Natural killer cell (primary cell): Measurements from ENCODE around the gene SPAG4. TPM values are rescaled to one million over a fixed set of nuclear protein-coding genes. Genes with fewer than 3 reads are reported as not detected.
A peak's percentile ranks its signal among the peaks of the same experiment; 100 is the strongest.

ENCODE experiments used
- ATAC-seq, 3 donors: fragments of 150-1000 bp in 2 of 3; fragments of 200-7000 bp in 1 of 3; cut with Tn5 transposase; 1 replicate in 1 of 3; 2 replicates in 2 of 3; pipeline ENCODE4 v1.10.0; 2021; ENCODE audit warnings: mild to moderate bottlenecking in 2 of 3, moderate library complexity in 2 of 3
- DNase-seq, 2 donors: peaks; one replicate each; pipeline versions ENCODE4 v3.0.0 to v3.0.0-alpha.2; 2013 to 2021; ENCODE audit warnings: mixed read lengths in 1 of 2
- H3K27ac ChIP-seq: one replicate; pipeline ENCODE4 v1.5.1; 2013; ENCODE audit warnings: mild to moderate bottlenecking, low read length
- H3K27me3 ChIP-seq: one replicate; pipeline ENCODE4 v1.6.1; 2013; ENCODE audit warnings: low read length; ENCODE audit not compliant: control insufficient read depth, insufficient read depth
- H3K36me3 ChIP-seq: one replicate; pipeline ENCODE4 v1.6.1; 2013; ENCODE audit warnings: low read length; ENCODE audit not compliant: control insufficient read depth, insufficient read depth
- H3K4me1 ChIP-seq: one replicate; pipeline ENCODE4 v1.6.1; 2013; ENCODE audit warnings: low read length; ENCODE audit not compliant: control insufficient read depth, insufficient read depth
- H3K4me3 ChIP-seq: one replicate; pipeline ENCODE4 v1.5.1; 2013; ENCODE audit warnings: low read length
- H3K9me3 ChIP-seq: one replicate; pipeline ENCODE4 v1.6.1; 2013; ENCODE audit warnings: low read length; ENCODE audit not compliant: control insufficient read depth, insufficient read depth
- H3K27ac Mint-ChIP-seq, 2 donors: one replicate each; pipeline ENCODE4 v1.8.0; 2022; ENCODE audit warnings: mild to moderate bottlenecking in 2 of 2, mixed read lengths in 2 of 2, moderate library complexity in 1 of 2
- H3K27me3 Mint-ChIP-seq, 2 donors: one replicate each; pipeline ENCODE4 v1.8.0; 2022; ENCODE audit warnings: low read depth in 2 of 2, mixed read lengths in 2 of 2
- H3K36me3 Mint-ChIP-seq: one replicate; pipeline ENCODE4 v1.8.0; 2022; ENCODE audit warnings: mixed read lengths
- H3K4me1 Mint-ChIP-seq, 2 donors: one replicate each; pipeline ENCODE4 v1.8.0; 2022; ENCODE audit warnings: mixed read lengths in 2 of 2
- H3K4me3 Mint-ChIP-seq: one replicate; pipeline ENCODE4 v1.8.0; 2022; ENCODE audit warnings: mild to moderate bottlenecking, moderate library complexity, mixed read lengths
- H3K9me3 Mint-ChIP-seq, 2 donors: one replicate each; pipeline ENCODE4 v1.8.0; 2022; ENCODE audit warnings: mixed read lengths in 2 of 2
- WGBS: methylation state at CpG from one replicate; pipeline ENCODE4 v1.1.7; 2013; ENCODE audit warnings: missing lambda C conversion rate; ENCODE audit not compliant: insufficient coverage; 5-methylcytosine and 5-hydroxymethylcytosine counted together
- intact Hi-C: fragments of 100-400 bp; cut with micrococcal nuclease; formaldehyde crosslinking; loops from one replicate; pipeline ENCODE4 v1.14.2; 2022
- total RNA-seq, 4 donors: library from RNA; stranded (reverse); fragments of 120-200 nt in 1 of 4; gene quantifications; one replicate each; pipeline versions ENCODE4 v1.2.3 to v1.2.4, GENCODE V29; 2013 to 2022
- TF ChIP-seq, protein P1 (sequence below): fragments of 200-600 bp; IDR thresholded peaks from one replicate; pipeline ENCODE4 v1.8.0; 2022; ENCODE audit warnings: antibody characterized with exemption

SPAG4 gene
- total RNA-seq, 3 donors from 2014 or later (not counting 1 experiment from before 2014, with no cell fraction given) = 11.2 to 16.2 (median 11.9) TPM

DNA sequence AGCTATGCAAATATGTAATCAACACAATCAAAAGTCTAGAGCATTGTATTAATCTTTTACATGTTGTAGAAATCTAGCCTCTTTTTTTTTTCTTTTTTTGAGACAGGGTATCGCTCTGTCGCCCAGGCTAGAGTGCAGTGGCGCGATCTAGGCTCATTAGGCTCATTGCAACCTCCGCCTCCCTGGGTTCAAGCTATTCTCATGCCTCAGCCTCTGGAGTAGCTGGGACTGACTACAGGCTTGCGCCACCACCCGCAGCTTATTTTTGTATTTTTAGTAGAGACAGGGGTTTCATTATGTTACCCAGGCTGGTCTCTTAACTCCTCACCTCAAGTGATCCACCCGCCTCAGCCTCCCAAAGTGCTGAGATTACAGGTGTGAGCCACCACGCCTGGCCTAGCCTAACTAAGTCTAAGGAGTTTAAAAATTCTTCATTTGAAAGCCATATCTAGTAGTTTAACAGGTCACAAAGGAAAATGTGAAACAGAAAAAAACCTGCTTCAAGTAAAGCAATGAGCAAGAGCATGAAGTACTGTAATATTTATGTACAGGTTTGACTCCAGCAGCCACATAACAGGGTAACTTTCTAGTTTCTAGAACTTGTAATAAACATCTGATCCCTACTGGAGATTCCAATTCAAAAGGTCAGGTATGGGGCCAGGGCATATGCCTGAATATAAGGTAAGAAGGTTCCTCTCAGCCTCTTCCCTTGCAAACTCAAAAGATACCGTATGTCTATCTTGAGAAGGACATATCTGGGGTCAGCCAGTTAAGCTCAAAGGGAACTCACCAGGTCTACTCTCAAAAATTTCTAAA lies 44.7 kb downstream of the SPAG4 start:
- Histone ChIP-seq H3K9me3 (no peaks in the 10 kb centered on the region), H3K4me1 (peaks cover 37% of the 10 kb centered on the region), H3K27ac (peak overlapping the region; percentile 67), H3K27me3 (no peaks in the 10 kb centered on the region), H3K36me3 (peaks cover 14% of the 10 kb centered on the region), H3K4me3 (no peak overlapping the region)
- DNase-seq (no peak), ATAC-seq (no peak)
- intact Hi-C loops = loop anchor here (1.0 to 5.0 kb wide), 2 partner anchors 37 to 42 kb away; partner anchors contain the start of genes NFS1 and ROMO1
- Mint-ChIP-seq H3K4me3 (peak overlapping the region; percentile 96), H3K36me3 (no peaks in the 10 kb centered on the region), H3K9me3 (no peaks in the 10 kb centered on the region), H3K27ac (peak overlapping the region in 1 of 2 donors; percentile 100), H3K27me3 (no peaks in the 10 kb centered on the region), H3K4me1 (peaks cover 78 to 80% of the 10 kb centered on the region in 2 donors)
- WGBS = 70% methylated on average over 10 of the region's 10 CpGs
- TF ChIP-seq, protein P1, sequence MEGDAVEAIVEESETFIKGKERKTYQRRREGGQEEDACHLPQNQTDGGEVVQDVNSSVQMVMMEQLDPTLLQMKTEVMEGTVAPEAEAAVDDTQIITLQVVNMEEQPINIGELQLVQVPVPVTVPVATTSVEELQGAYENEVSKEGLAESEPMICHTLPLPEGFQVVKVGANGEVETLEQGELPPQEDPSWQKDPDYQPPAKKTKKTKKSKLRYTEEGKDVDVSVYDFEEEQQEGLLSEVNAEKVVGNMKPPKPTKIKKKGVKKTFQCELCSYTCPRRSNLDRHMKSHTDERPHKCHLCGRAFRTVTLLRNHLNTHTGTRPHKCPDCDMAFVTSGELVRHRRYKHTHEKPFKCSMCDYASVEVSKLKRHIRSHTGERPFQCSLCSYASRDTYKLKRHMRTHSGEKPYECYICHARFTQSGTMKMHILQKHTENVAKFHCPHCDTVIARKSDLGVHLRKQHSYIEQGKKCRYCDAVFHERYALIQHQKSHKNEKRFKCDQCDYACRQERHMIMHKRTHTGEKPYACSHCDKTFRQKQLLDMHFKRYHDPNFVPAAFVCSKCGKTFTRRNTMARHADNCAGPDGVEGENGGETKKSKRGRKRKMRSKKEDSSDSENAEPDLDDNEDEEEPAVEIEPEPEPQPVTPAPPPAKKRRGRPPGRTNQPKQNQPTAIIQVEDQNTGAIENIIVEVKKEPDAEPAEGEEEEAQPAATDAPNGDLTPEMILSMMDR = no peak

DNA sequence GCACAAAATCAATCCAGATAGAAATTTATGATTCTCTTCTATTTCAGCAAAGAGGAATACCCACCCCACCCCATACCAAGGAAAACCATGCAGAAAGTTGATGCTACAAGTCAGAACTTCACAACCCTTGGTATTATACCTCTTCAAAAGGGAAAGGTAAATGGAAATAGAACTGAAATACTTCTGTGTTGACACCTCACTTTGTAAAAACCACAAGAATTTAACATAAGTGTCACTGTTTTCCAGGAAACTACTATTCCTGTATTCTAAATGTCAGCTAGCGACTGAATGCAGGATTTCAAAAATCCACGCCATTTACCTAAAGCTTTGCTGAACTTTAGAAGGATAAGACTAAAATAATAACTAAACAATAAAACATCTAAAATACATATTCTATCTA lies 45.4 kb downstream of the SPAG4 start:
- Mint-ChIP-seq H3K27ac (peak overlapping the region in 1 of 2 donors; percentile 100), H3K36me3 (no peaks in the 10 kb centered on the region), H3K27me3 (no peaks in the 10 kb centered on the region), H3K4me3 (peak overlapping the region; percentile 96), H3K4me1 (peaks cover 78 to 80% of the 10 kb centered on the region in 2 donors), H3K9me3 (no peaks in the 10 kb centered on the region)
- Histone ChIP-seq H3K27ac (peak overlapping the region; percentile 67), H3K9me3 (no peaks in the 10 kb centered on the region), H3K27me3 (no peaks in the 10 kb centered on the region), H3K4me1 (peaks cover 39% of the 10 kb centered on the region), H3K4me3 (no peak overlapping the region), H3K36me3 (peaks cover 10% of the 10 kb centered on the region)
- intact Hi-C loops = loop anchor here (5.0 kb wide), 1 partner anchor 36 kb away; the partner anchor contains the start of genes NFS1 and ROMO1
- DNase-seq (peak in 1 of 2 donors; percentile 31), ATAC-seq (no peak)
- TF ChIP-seq, protein P1 = no peak
- WGBS = 33% methylated on average over 1 of the region's 2 CpGs

DNA sequence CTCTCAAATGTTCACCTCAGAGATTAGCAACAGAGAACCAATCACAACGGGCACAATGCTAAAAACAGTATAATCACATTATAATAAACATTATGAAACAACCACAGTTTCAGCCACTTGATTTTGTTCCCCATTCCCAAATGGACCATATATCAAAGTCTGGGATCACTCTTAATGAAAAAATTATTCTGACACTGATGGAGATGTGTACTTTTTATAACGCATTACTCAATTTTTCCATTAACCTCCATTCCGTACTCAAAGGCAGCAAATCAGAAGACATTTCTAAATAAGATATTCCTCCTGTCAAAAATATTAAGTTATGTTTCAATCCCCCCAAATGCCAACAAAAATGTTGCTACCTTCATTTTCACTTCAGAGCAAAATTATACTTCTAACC lies 46.3 kb downstream of the SPAG4 start:
- Mint-ChIP-seq H3K27me3 (no peaks in the 10 kb centered on the region), H3K4me3 (peak overlapping the region; percentile 96), H3K9me3 (no peaks in the 10 kb centered on the region), H3K27ac (peak overlapping the region in 1 of 2 donors; percentile 100), H3K36me3 (no peaks in the 10 kb centered on the region), H3K4me1 (peaks cover 69 to 73% of the 10 kb centered on the region in 2 donors)
- no peak for DNase-seq
- Histone ChIP-seq H3K36me3 (peaks cover 5% of the 10 kb centered on the region), H3K4me1 (peaks cover 36% of the 10 kb centered on the region), H3K9me3 (no peaks in the 10 kb centered on the region), H3K27me3 (no peaks in the 10 kb centered on the region), H3K4me3 (no peak overlapping the region), H3K27ac (peak overlapping the region; percentile 67)
- ATAC-seq = no peak
- 22% methylated on average over 3 of the region's 3 CpGs for WGBS
- TF ChIP-seq, protein P1 = no peak
- intact Hi-C loops = loop anchor here (5.0 kb wide), 1 partner anchor 35 kb away; the partner anchor contains the start of genes NFS1 and ROMO1
